PC-9 (cell line): ENCODE measurements around the gene BIRC2. TPM values are rescaled to one million over a fixed set of nuclear protein-coding genes. Genes with fewer than 3 reads are reported as not detected.

Source experiments
- BruUV-seq: library from RNA; stranded (reverse); fragments of 400-500 nt; replicated peaks from 2 replicates; lab custom pipeline; 2021; lab: Mats Ljungman, UMichigan
- CTCF ChIA-PET: fragments of 300-600 bp; sonication (Branson Sonifier 250); formaldehyde crosslinking; loops from one replicate; lab custom pipeline; 2022; ENCODE audit warnings: antibody characterized with exemption; lab: Charles Lee
- POLR2A ChIA-PET: fragments of 300-600 bp; sonication (Branson Sonifier 250); formaldehyde crosslinking; loops from one replicate; lab custom pipeline; 2022; ENCODE audit warnings: antibody characterized with exemption; ENCODE audit not compliant: unreplicated experiment; lab: Charles Lee
- DNase-seq, 2 experiments: peaks; one replicate each; pipeline versions ENCODE4 v3.0.0 to v3.0.0-alpha.2; 2015 to 2022; ENCODE audit warnings: mixed read lengths in 1 of 2
- H2AFZ ChIP-seq: fragments of 200-600 bp; sonication (generic); 2 replicates; pipeline ENCODE4 v1.8.1; 2017; ENCODE audit warnings: antibody characterized with exemption
- H3F3A ChIP-seq: fragments of 200-600 bp; sonication (generic); 2 replicates; pipeline ENCODE4 v1.8.1; 2017; ENCODE audit warnings: antibody characterized with exemption, mild to moderate bottlenecking, low read depth; ENCODE audit not compliant: insufficient read depth
- H3K27ac ChIP-seq: fragments of 200-600 bp; sonication (generic); 2 replicates; pipeline ENCODE4 v1.6.1; 2016; ENCODE audit warnings: mixed run types
- H3K27me3 ChIP-seq: fragments of 200-600 bp; sonication (generic); 2 replicates; pipeline ENCODE4 v1.6.1; 2016; ENCODE audit warnings: low read depth, mixed run types; ENCODE audit not compliant: insufficient read depth
- H3K36me3 ChIP-seq: fragments of 200-600 bp; sonication (generic); 2 replicates; pipeline ENCODE4 v1.6.1; 2016; ENCODE audit warnings: low read depth, mixed run types
- H3K4me1 ChIP-seq: fragments of 200-600 bp; sonication (generic); replicated peaks from 2 replicates; pipeline ENCODE4 v1.6.1; 2016; ENCODE audit warnings: mixed run types; ENCODE audit not compliant: insufficient read depth
- H3K4me2 ChIP-seq: fragments of 200-600 bp; sonication (generic); 2 replicates; pipeline ENCODE4 v1.6.1; 2017; ENCODE audit warnings: mixed run types
- H3K4me3 ChIP-seq: fragments of 200-600 bp; sonication (generic); 2 replicates; pipeline ENCODE4 v1.6.1; 2016; ENCODE audit warnings: mixed run types
- H3K79me2 ChIP-seq: fragments of 200-600 bp; sonication (generic); 2 replicates; pipeline ENCODE4 v1.6.1; 2017; ENCODE audit warnings: low read depth, mixed run types
- H3K9me2 ChIP-seq: fragments of 200-600 bp; sonication (generic); 2 replicates; pipeline ENCODE4 v1.8.1; 2017; ENCODE audit warnings: mild to moderate bottlenecking; ENCODE audit not compliant: insufficient read depth
- H3K9me3 ChIP-seq: fragments of 200-600 bp; sonication (generic); 2 replicates; pipeline ENCODE4 v1.8.1; 2016; ENCODE audit warnings: low read depth; ENCODE audit not compliant: insufficient read depth
- H4K20me1 ChIP-seq: fragments of 200-600 bp; sonication (generic); 2 replicates; pipeline ENCODE4 v1.8.1; 2017; ENCODE audit not compliant: insufficient read depth
- EZH2 ChIP-seq: fragments of 200-600 bp; sonication (generic); IDR thresholded peaks from 2 replicates; pipeline ENCODE4 v1.8.0; 2017; ENCODE audit warnings: antibody characterized with exemption, low read depth
- intact Hi-C: fragments of 100-400 bp; cut with micrococcal nuclease; formaldehyde crosslinking; loops from one replicate; pipeline ENCODE4 v1.10.0; 2022; ENCODE audit not compliant: unreplicated experiment
- total RNA-seq: library from RNA; stranded (reverse); gene quantifications from 2 replicates; pipeline ENCODE4 v1.2.3, GENCODE V29; 2021
- TF ChIP-seq, protein P1 (sequence below): fragments of 200-600 bp; sonication (generic); conservative IDR thresholded peaks from 2 replicates; pipeline ENCODE4 v1.6.1; 2017; ENCODE audit warnings: mixed run types, antibody characterized with exemption, mild to moderate bottlenecking, moderate library complexity

Gene BIRC2
- total RNA-seq, 1 experiment from 2014 or later: 33.7 TPM

DNA sequence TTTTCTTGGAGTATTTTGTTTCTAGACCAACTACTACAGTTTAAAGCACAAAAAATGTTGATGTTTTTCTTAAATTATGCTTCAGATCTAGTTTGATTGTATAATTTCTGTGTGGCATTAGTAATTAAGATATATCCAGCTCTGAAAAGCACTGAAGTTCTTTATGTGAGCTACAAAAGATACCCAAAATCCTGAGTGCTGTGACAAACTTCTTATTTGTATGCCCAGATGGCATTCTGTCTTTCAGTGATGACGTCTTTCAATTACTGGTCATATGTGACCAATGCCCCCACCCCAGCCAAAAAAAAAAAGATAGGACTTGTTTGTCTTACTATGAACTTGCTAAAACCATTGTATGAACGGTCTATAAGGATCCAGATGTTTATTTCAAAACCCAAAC, 51.3 kb downstream of the BIRC2 start:
- Histone ChIP-seq H3K27me3 (no peaks in the 10 kb centered on the region), H3K79me2 (no peaks in the 10 kb centered on the region), H3K9me2 (no peaks in the 10 kb centered on the region), H2AFZ (no peak overlapping the region), H3K27ac (no peak overlapping the region), H3K4me2 (no peak overlapping the region), H3F3A (no peaks in the 10 kb centered on the region; the same call in 1 of the 2 replicates), H4K20me1 (peaks cover 6% of the 10 kb centered on the region), H3K9me3 (no peaks in the 10 kb centered on the region), H3K4me3 (no peak overlapping the region), H3K36me3 (peaks cover 59% of the 10 kb centered on the region), H3K4me1 (no peaks in the 10 kb centered on the region)
- POLR2A ChIA-PET: no interaction called here
- BruUV-seq: no TSS peak
- CTCF ChIA-PET: no interaction called here
- intact Hi-C loops: no loop called here
- TF ChIP-seq EZH2: no peak
- TF ChIP-seq, protein P1, sequence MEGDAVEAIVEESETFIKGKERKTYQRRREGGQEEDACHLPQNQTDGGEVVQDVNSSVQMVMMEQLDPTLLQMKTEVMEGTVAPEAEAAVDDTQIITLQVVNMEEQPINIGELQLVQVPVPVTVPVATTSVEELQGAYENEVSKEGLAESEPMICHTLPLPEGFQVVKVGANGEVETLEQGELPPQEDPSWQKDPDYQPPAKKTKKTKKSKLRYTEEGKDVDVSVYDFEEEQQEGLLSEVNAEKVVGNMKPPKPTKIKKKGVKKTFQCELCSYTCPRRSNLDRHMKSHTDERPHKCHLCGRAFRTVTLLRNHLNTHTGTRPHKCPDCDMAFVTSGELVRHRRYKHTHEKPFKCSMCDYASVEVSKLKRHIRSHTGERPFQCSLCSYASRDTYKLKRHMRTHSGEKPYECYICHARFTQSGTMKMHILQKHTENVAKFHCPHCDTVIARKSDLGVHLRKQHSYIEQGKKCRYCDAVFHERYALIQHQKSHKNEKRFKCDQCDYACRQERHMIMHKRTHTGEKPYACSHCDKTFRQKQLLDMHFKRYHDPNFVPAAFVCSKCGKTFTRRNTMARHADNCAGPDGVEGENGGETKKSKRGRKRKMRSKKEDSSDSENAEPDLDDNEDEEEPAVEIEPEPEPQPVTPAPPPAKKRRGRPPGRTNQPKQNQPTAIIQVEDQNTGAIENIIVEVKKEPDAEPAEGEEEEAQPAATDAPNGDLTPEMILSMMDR: no peak
- DNase-seq: no peak

DNA sequence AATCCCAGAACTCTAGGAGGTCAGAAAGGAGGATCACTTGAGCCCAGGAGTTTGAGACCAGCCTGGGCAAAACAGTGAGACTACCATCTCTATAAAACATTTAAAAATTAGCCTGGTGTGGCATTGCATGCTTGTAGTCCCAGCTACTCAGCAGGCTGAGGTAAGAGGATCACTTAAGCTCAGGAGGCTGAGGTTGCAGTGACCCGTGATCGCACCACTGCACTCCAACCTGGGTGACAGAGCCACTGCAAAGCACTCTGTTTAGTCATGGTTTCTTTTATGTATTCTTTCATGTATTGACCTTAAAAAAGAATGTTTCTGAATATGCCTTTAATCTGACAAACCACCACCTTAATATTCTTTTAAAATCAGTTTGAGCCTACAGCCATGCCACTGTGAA, 52.2 kb downstream of the BIRC2 start:
- BruUV-seq: no TSS peak
- intact Hi-C loops: no loop called here
- Histone ChIP-seq H3K4me3 (no peak overlapping the region), H3K27ac (no peak overlapping the region), H3K27me3 (no peaks in the 10 kb centered on the region), H3K9me2 (no peaks in the 10 kb centered on the region), H3K36me3 (peaks cover 59% of the 10 kb centered on the region), H3K9me3 (no peaks in the 10 kb centered on the region), H2AFZ (no peak overlapping the region), H4K20me1 (peaks cover 11% of the 10 kb centered on the region), H3K4me1 (no peaks in the 10 kb centered on the region), H3F3A (no peaks in the 10 kb centered on the region; the same call in 1 of the 2 replicates), H3K79me2 (no peaks in the 10 kb centered on the region), H3K4me2 (no peak overlapping the region)
- CTCF ChIA-PET: no interaction called here
- POLR2A ChIA-PET: interaction anchor here (0.6 kb wide), 1 partner anchor 452 kb away, joined by 5 read pairs; no protein-coding TSS in a partner anchor
- DNase-seq: no peak
- no peak for TF ChIP-seq EZH2
- TF ChIP-seq, protein P1: no peak

DNA sequence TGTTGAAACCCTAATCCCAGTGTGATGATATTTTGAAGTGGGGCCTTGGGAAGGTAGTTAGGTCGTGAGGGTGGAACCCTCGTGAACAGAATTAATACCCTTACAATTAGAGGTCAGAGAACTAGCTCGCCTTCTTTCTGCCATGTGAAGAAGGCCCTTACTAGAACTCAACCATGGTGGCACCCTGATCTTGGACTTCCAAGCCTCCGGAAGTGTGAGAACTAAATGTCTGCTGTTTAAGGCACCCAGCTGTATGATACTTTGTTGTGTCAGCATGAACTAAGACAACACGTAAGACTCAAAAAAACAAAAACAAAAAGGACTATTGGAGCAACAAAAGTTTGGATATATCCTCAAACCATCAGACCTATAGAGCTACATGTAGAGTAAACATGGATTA, 53.6 kb downstream of the BIRC2 start:
- TF ChIP-seq EZH2: no peak
- TF ChIP-seq, protein P1: no peak
- Histone ChIP-seq H3K9me2 (no peaks in the 10 kb centered on the region), H3K9me3 (no peaks in the 10 kb centered on the region), H3F3A (no peaks in the 10 kb centered on the region; the same call in 1 of the 2 replicates), H3K4me3 (no peak overlapping the region), H3K36me3 (peaks cover 59% of the 10 kb centered on the region), H3K79me2 (peaks cover 12% of the 10 kb centered on the region), H3K27me3 (no peaks in the 10 kb centered on the region), H2AFZ (no peak overlapping the region), H3K4me1 (no peaks in the 10 kb centered on the region), H3K27ac (no peak overlapping the region), H3K4me2 (no peak overlapping the region), H4K20me1 (peaks cover 15% of the 10 kb centered on the region)
- no peak for DNase-seq
- BruUV-seq: no TSS peak
- intact Hi-C loops: no loop called here
- CTCF ChIA-PET: no interaction called here
- POLR2A ChIA-PET: no interaction called here
